Hepatocyte (in vitro differentiated cells): ENCODE data around the gene PRDX1. TPM values are rescaled to one million over a fixed set of nuclear protein-coding genes. Genes with fewer than 3 reads are reported as not detected.
A peak's percentile ranks its signal among the peaks of the same experiment; 100 is the strongest.

Experiments
- DNase-seq: peaks from one replicate; pipeline ENCODE4 v3.0.0-alpha.2; 2016; ENCODE audit warnings: low spot score
- H2AFZ ChIP-seq: fragments of 200-600 bp; sonication (generic); 2 replicates; pipeline ENCODE4 v1.6.0; 2016; ENCODE audit warnings: antibody characterized with exemption, mild to moderate bottlenecking
- H3K27ac ChIP-seq: fragments of 200-600 bp; sonication (generic); 2 replicates; pipeline ENCODE4 v1.5.1; 2016; ENCODE audit warnings: mild to moderate bottlenecking
- H3K27me3 ChIP-seq: fragments of 200-600 bp; sonication (generic); 2 replicates; pipeline ENCODE4 v1.6.1; 2016
- H3K36me3 ChIP-seq: fragments of 200-600 bp; sonication (generic); replicated peaks from 2 replicates; pipeline ENCODE4 v1.5.1; 2016; ENCODE audit warnings: low read depth; ENCODE audit not compliant: insufficient read depth
- H3K4me1 ChIP-seq: fragments of 200-600 bp; sonication (generic); 2 replicates; pipeline ENCODE4 v1.5.1; 2016; ENCODE audit warnings: mild to moderate bottlenecking, moderate library complexity; ENCODE audit not compliant: insufficient read depth
- H3K4me2 ChIP-seq: fragments of 200-600 bp; sonication (generic); 2 replicates; pipeline ENCODE4 v1.6.0; 2016
- H3K4me3 ChIP-seq: fragments of 200-600 bp; sonication (generic); 2 replicates; pipeline ENCODE4 v1.5.1; 2016; ENCODE audit warnings: mild to moderate bottlenecking
- H3K79me2 ChIP-seq: fragments of 200-600 bp; sonication (generic); 2 replicates; pipeline ENCODE4 v1.6.0; 2017; ENCODE audit warnings: mild to moderate bottlenecking
- H3K9me2 ChIP-seq: fragments of 200-600 bp; sonication (generic); replicated peaks from 2 replicates; pipeline ENCODE4 v1.6.0; 2017; ENCODE audit warnings: mild to moderate bottlenecking; ENCODE audit not compliant: insufficient read depth
- H3K9me3 ChIP-seq: fragments of 200-600 bp; sonication (generic); 2 replicates; pipeline ENCODE4 v1.5.1; 2016; ENCODE audit warnings: low read depth, mild to moderate bottlenecking
- H4K20me1 ChIP-seq: fragments of 200-600 bp; sonication (generic); 2 replicates; pipeline ENCODE4 v1.6.0; 2016; ENCODE audit warnings: mild to moderate bottlenecking; ENCODE audit not compliant: insufficient read depth, poor library complexity, severe bottlenecking
- EZH2 ChIP-seq: fragments of 200-600 bp; sonication (generic); IDR thresholded peaks from 2 replicates; pipeline ENCODE4 v1.6.1; 2016; ENCODE audit warnings: antibody characterized with exemption, mild to moderate bottlenecking, borderline replicate concordance
- EZH2phosphoT487 ChIP-seq: fragments of 200-600 bp; sonication (generic); IDR thresholded peaks from one replicate; pipeline ENCODE4 v1.6.1; 2018; ENCODE audit warnings: antibody characterized with exemption, mild to moderate bottlenecking, low read depth, moderate library complexity; ENCODE audit not compliant: unreplicated experiment, severe bottlenecking
- WGBS: methylation state at CpG from one replicate; pipeline ENCODE4 v1.1.6; 2016; ENCODE audit warnings: low lambda C conversion rate; ENCODE audit errors: missing lambda C conversion rate; 5-methylcytosine and 5-hydroxymethylcytosine counted together
- polyA plus RNA-seq: library from polyadenylated mRNA; unstranded; fragments of >200 nt; fragmentation: Nextera tagmentation; extraction: Ambion mirVana; gene quantifications from 2 replicates; pipeline ENCODE4 v1.2.1, GENCODE V29; 2016
- total RNA-seq: library from RNA; depleted of rRNA; stranded (reverse); fragments of >200 nt; gene quantifications from 2 replicates; pipeline ENCODE4 v1.2.3, GENCODE V29; 2014
- TF ChIP-seq, protein P1 (sequence below): fragments of 200-600 bp; sonication (generic); IDR thresholded peaks from 2 replicates; pipeline ENCODE4 v1.5.1; 2016; ENCODE audit warnings: antibody characterized with exemption, mild to moderate bottlenecking; ENCODE audit not compliant: poor library complexity

Gene PRDX1
- total and polyA plus RNA-seq, 2 experiments from 2014 or later: 523 to 660 TPM

DNA sequence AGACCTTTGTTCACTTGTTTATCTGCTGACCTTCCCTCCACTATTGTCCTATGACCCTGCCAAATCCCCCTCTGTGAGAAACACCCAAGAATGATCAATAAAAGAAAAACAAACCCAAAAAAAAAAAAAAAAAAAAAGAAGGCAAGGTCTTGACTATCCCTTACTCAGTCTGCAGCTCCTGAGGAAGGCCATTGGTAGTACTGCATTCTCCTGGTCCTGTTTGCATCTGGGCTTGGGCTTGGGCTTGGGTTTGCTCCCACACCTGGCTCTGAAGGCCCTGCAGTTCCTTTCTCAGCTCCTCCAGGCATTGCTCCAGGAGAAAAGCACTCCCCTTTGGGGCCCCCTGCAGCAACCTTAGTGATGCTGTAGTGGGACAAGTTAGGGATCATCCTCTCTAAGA, 23.4 kb downstream of the PRDX1 start:
- Histone ChIP-seq H4K20me1 (no peaks in the 10 kb centered on the region), H3K9me3 (no peaks in the 10 kb centered on the region), H3K27me3 (no peaks in the 10 kb centered on the region), H3K4me3 (no peak overlapping the region), H3K9me2 (no peaks in the 10 kb centered on the region), H2AFZ (no peak overlapping the region), H3K4me1 (peaks cover 4% of the 10 kb centered on the region), H3K4me2 (no peak overlapping the region), H3K36me3 (no peaks in the 10 kb centered on the region), H3K79me2 (peaks cover 3% of the 10 kb centered on the region), H3K27ac (no peak overlapping the region)
- no peak for TF ChIP-seq EZH2phosphoT487
- TF ChIP-seq, protein P1, sequence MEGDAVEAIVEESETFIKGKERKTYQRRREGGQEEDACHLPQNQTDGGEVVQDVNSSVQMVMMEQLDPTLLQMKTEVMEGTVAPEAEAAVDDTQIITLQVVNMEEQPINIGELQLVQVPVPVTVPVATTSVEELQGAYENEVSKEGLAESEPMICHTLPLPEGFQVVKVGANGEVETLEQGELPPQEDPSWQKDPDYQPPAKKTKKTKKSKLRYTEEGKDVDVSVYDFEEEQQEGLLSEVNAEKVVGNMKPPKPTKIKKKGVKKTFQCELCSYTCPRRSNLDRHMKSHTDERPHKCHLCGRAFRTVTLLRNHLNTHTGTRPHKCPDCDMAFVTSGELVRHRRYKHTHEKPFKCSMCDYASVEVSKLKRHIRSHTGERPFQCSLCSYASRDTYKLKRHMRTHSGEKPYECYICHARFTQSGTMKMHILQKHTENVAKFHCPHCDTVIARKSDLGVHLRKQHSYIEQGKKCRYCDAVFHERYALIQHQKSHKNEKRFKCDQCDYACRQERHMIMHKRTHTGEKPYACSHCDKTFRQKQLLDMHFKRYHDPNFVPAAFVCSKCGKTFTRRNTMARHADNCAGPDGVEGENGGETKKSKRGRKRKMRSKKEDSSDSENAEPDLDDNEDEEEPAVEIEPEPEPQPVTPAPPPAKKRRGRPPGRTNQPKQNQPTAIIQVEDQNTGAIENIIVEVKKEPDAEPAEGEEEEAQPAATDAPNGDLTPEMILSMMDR: no peak
- TF ChIP-seq EZH2: no peak
- DNase-seq: no peak

DNA sequence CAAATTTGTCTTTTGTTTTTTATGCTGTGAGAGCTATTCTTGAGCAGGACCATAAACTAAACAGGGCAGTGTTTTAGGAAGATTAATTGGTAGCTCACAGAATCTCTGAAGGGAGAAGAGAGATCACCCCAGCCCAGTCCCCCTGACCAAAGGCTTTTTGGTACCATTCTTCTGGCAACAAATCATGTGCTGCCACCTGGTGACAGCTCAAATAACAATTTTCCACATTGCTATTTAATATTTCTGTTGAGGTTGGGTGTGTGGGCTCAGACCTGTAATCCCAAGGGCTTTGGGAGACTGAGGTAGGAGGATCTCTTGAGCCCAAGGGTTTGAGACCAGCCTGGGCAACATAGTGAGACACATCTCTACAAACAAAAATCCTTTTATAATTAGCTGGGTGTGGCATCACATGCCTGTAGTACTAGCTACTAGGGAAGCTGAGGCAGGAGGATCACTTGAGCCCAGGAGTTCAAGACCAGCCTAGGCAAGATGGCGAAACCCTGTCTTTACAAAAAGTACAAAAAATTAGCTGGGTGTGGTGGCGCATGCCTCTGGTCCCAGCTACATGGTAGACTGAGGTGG, 28.5 kb downstream of the PRDX1 start:
- TF ChIP-seq, protein P1: peak; percentile 69
- TF ChIP-seq EZH2phosphoT487: no peak
- DNase-seq: peak; percentile 66
- H3K4me2 ChIP-seq: no peak overlapping the region
- no peaks in the 10 kb centered on the region for H3K36me3 ChIP-seq
- H3K79me2 ChIP-seq: peaks cover 16% of the 10 kb centered on the region
- no peak overlapping the region for H3K4me3 ChIP-seq
- no peaks in the 10 kb centered on the region for H3K9me2 ChIP-seq
- no peak overlapping the region for H2AFZ ChIP-seq
- WGBS: 83% methylated on average over 2 of the region's 2 CpGs
- H3K9me3 ChIP-seq: no peaks in the 10 kb centered on the region
- H3K27me3 ChIP-seq: no peaks in the 10 kb centered on the region
- H3K4me1 ChIP-seq: peaks cover 6% of the 10 kb centered on the region
- H4K20me1 ChIP-seq: no peaks in the 10 kb centered on the region
- no peak overlapping the region for H3K27ac ChIP-seq

DNA sequence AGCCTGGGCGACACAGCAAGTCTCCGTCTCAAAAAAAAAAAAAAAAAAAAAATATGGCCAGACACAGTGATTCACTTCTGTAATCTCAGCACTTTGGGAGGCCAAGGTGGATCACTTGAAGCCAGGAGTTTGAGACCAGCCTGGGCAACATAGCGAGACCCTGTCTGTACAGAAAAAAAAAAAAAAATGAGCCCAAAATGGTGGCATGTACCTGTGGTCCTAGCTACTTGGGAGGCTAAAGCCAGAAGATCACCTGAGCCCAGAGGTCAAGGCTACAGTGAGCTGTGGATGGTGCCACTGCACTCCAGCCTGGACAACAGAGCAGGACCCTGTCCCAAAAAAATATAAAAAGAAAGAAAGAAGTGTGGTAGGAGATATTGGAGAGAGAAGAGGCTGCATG, 29.0 kb downstream of the PRDX1 start:
- H3K79me2 ChIP-seq: peaks cover 21% of the 10 kb centered on the region
- no peaks in the 10 kb centered on the region for H3K9me3 ChIP-seq
- H2AFZ ChIP-seq: no peak overlapping the region
- no peaks in the 10 kb centered on the region for H3K36me3 ChIP-seq
- no peaks in the 10 kb centered on the region for H3K9me2 ChIP-seq
- TF ChIP-seq, protein P1: no peak
- TF ChIP-seq EZH2 (no peak), EZH2phosphoT487 (no peak)
- no peak for DNase-seq
- no peak overlapping the region for H3K4me3 ChIP-seq
- H3K4me2 ChIP-seq: no peak overlapping the region
- H3K27ac ChIP-seq: no peak overlapping the region
- 97% methylated on average over 2 of the region's 3 CpGs for WGBS
- H3K27me3 ChIP-seq: no peaks in the 10 kb centered on the region
- H3K4me1 ChIP-seq: peaks cover 6% of the 10 kb centered on the region
- no peaks in the 10 kb centered on the region for H4K20me1 ChIP-seq
